IMR-90 (cell line): Measurements from ENCODE around the gene HS6ST3.

Experiments used
- CTCF ChIP-seq: conservative IDR thresholded peaks from 2 replicates; pipeline ENCODE4 v1.5.1; 2012; ENCODE audit warnings: mild to moderate bottlenecking, low read depth, low read length, improper control_type of control experiment
- POLR2A ChIP-seq: IDR thresholded peaks from 2 replicates; pipeline ENCODE4 v1.6.1; 2012; ENCODE audit warnings: mild to moderate bottlenecking, low read depth, low read length
- RFX5 ChIP-seq: IDR thresholded peaks from 2 replicates; pipeline ENCODE4 v1.8.0; 2012; ENCODE audit warnings: low read depth, mild to moderate bottlenecking, low read length, moderate library complexity

GRCh38 chr13:96248996-96249395, 159.1 kb downstream of the HS6ST3 start:
- TF ChIP-seq CTCF (no peak), POLR2A (no peak), RFX5 (no peak)
